ENCODE measurements around the gene COL1A1. TPM values are rescaled to one million over a fixed set of nuclear protein-coding genes. Genes with fewer than 3 reads are reported as not detected.

Gene COL1A1
- total RNA-seq, 2 experiments from 2014 or later: not detected

DNA sequence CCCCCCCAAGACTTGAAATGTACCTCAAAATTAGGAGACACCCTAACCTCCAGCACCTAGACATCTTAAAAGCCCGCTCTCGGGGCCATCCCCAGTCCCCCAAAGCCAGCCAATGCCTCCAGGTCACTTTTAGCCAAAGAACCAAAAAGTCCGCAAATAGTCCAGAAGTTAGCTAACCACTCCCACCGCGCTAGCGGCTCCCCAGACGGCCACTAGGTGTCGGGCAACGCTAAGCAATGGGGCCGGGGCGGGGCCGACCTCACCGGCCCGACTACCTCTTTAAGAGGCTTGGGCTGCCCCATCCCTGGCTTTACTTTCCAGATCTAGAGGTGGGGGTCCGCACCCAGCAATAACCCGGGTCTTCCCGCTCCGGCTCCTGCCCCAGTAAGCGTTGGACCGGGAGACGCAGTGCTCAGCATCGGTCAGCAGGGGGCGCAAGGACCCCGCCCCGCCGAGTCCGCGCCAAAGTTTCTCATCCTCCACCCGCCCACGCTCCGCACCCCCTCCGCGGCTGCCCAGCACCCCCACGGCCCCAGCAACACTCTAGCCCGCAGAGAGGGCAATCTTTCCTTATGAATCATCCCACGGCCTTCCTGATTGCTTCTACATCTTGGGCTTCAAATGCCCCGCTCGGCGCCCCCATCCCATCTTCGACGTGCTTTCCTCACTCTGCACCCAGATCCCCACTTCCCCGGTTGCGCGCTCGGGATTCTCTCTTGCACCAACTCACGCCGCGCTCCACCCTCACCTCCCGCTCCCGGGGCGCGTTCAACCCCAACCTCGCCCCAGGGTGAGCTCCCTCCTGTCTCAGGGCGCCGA is 765 bp downstream of the COL1A1 start:
- BruUV-seq (replicated peaks): no TSS peak
- Histone ChIP-seq H3K9me2 (ENCODE audit: insufficient read depth, low read length) (no peaks in the 10 kb centered on the region), H3K4me1 (ENCODE audit: insufficient read depth, low read length, poor library complexity, severe bottlenecking) (peaks cover 8% of the 10 kb centered on the region), H3K36me3 (ENCODE audit: insufficient read depth, low read length) (no peaks in the 10 kb centered on the region), H3K4me2 (ENCODE audit: low read length) (peak overlapping the region; percentile 75), H3K9me3 (ENCODE audit: low read length) (no peaks in the 10 kb centered on the region), H3K4me3 (ENCODE audit: low read depth, low read length, poor library complexity, severe bottlenecking) (peak overlapping the region; percentile 55), H4K20me1 (ENCODE audit: insufficient read depth, low read length) (no peaks in the 10 kb centered on the region; the same call in 1 of the 2 replicates), H3K79me2 (ENCODE audit: insufficient read depth, low read depth, low read length) (no peaks in the 10 kb centered on the region), H2AFZ (ENCODE audit: low read length) (peak overlapping the region; percentile 40; the same call in 1 of the 2 replicates), H3K27ac (ENCODE audit: low read depth, low read length, poor library complexity, severe bottlenecking) (no peak overlapping the region)
- intact Hi-C loops (cut with micrococcal nuclease; ENCODE audit: unreplicated experiment): loop anchor here (1.0 kb wide), 2 partner anchors 73 to 97 kb away; no protein-coding TSS in a partner anchor
- DNase-seq (ENCODE audit: low spot score): peak; percentile 85
- POLR2A ChIA-PET: interaction anchor here (0.6 to 0.7 kb wide), 2 partner anchors 35 to 130 kb away, joined by 7 read pairs; partner anchors contain the start of gene SGCA
- TF ChIP-seq, protein P1, sequence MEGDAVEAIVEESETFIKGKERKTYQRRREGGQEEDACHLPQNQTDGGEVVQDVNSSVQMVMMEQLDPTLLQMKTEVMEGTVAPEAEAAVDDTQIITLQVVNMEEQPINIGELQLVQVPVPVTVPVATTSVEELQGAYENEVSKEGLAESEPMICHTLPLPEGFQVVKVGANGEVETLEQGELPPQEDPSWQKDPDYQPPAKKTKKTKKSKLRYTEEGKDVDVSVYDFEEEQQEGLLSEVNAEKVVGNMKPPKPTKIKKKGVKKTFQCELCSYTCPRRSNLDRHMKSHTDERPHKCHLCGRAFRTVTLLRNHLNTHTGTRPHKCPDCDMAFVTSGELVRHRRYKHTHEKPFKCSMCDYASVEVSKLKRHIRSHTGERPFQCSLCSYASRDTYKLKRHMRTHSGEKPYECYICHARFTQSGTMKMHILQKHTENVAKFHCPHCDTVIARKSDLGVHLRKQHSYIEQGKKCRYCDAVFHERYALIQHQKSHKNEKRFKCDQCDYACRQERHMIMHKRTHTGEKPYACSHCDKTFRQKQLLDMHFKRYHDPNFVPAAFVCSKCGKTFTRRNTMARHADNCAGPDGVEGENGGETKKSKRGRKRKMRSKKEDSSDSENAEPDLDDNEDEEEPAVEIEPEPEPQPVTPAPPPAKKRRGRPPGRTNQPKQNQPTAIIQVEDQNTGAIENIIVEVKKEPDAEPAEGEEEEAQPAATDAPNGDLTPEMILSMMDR (conservative IDR thresholded peaks at IDR 0.05; ENCODE audit: low read length): peak; percentile 100
- TF ChIP-seq EZH2phosphoT487 (IDR thresholded peaks at IDR 0.05; ENCODE audit: borderline replicate concordance, low read depth, low read length): no peak
- CTCF ChIA-PET (ENCODE audit: unreplicated experiment): interaction anchor here (0.6 to 1.2 kb wide), 6 partner anchors 12 to 231 kb away, joined by 3 to 12 read pairs (median 4); partner anchors contain the start of gene TMEM92

- Histone ChIP-seq H2AFZ (ENCODE audit: low read length) (peak overlapping the region; percentile 40; the same call in 1 of the 2 replicates), H3K79me2 (ENCODE audit: insufficient read depth, low read depth, low read length) (no peaks in the 10 kb centered on the region), H3K4me2 (ENCODE audit: low read length) (peak overlapping the region; percentile 75), H4K20me1 (ENCODE audit: insufficient read depth, low read length) (no peaks in the 10 kb centered on the region; the same call in 1 of the 2 replicates), H3K36me3 (ENCODE audit: insufficient read depth, low read length) (no peaks in the 10 kb centered on the region), H3K27ac (ENCODE audit: low read depth, low read length, poor library complexity, severe bottlenecking) (no peak overlapping the region), H3K9me2 (ENCODE audit: insufficient read depth, low read length) (no peaks in the 10 kb centered on the region), H3K4me3 (ENCODE audit: low read depth, low read length, poor library complexity, severe bottlenecking) (peak overlapping the region; percentile 55), H3K4me1 (ENCODE audit: insufficient read depth, low read length, poor library complexity, severe bottlenecking) (peaks cover 8% of the 10 kb centered on the region), H3K9me3 (ENCODE audit: low read length) (no peaks in the 10 kb centered on the region)
- ChIA-PET CTCF (ENCODE audit: unreplicated experiment) (interaction anchor here (0.6 to 1.2 kb wide), 6 partner anchors 13 to 232 kb away, joined by 3 to 12 read pairs (median 4); partner anchors contain the start of gene TMEM92), POLR2A (interaction anchor here (0.6 to 0.7 kb wide), 3 partner anchors 12 to 129 kb away, joined by 3 to 7 read pairs (median 7); partner anchors contain the start of gene SGCA)
- intact Hi-C loops (cut with micrococcal nuclease; ENCODE audit: unreplicated experiment): loop anchor here (1.0 kb wide), 2 partner anchors 73 to 97 kb away; no protein-coding TSS in a partner anchor
- BruUV-seq (replicated peaks): no TSS peak
- TF ChIP-seq, protein P1 (conservative IDR thresholded peaks at IDR 0.05; ENCODE audit: low read length): no peak
- no peak for TF ChIP-seq EZH2phosphoT487 (IDR thresholded peaks at IDR 0.05; ENCODE audit: borderline replicate concordance, low read depth, low read length)
- DNase-seq (ENCODE audit: low spot score): peak; percentile 37
Measured at GRCh38 chr17:50199803-50200456, 1.5 kb downstream of the COL1A1 start.

All from OCI-LY7 (cell line).